Caco-2 (cell line): ENCODE results near the gene MEGF8. TPM values are rescaled to one million over a fixed set of nuclear protein-coding genes. Genes with fewer than 3 reads are reported as not detected.

Experiments
- BruUV-seq: library from RNA; stranded (reverse); fragments of 400-500 nt; replicated peaks from 2 replicates; lab custom pipeline; 2021; lab: Mats Ljungman, UMichigan
- CTCF ChIA-PET: fragments of 300-600 bp; sonication (Branson Sonifier 250); formaldehyde crosslinking; loops from one replicate; lab custom pipeline; 2022; ENCODE audit warnings: antibody characterized with exemption; lab: Charles Lee
- POLR2A ChIA-PET: fragments of 300-600 bp; sonication (Branson Sonifier 250); formaldehyde crosslinking; loops from one replicate; lab custom pipeline; 2022; ENCODE audit warnings: antibody characterized with exemption; lab: Charles Lee
- DNase-seq, 2 experiments: peaks; one replicate each; pipeline versions ENCODE4 v3.0.0 to v3.0.0-alpha.2; 2020 to 2022
- H3K27me3 ChIP-seq: replicated peaks from 2 replicates; pipeline ENCODE4 v1.6.0; 2011; ENCODE audit warnings: low read length; ENCODE audit not compliant: control insufficient read depth, insufficient read depth
- H3K36me3 ChIP-seq: 2 replicates; pipeline ENCODE4 v1.5.1; 2011; ENCODE audit warnings: low read length; ENCODE audit not compliant: control insufficient read depth, insufficient read depth
- H3K4me1 ChIP-seq: fragments of 250-450 bp; sonication (Bioruptor Pico); 2 replicates; pipeline ENCODE4 v1.5.1; 2020; ENCODE audit warnings: mild to moderate bottlenecking
- H3K4me3 ChIP-seq: 2 replicates; pipeline ENCODE4 v1.5.1; 2011; ENCODE audit warnings: low read depth, mild to moderate bottlenecking, control low read depth, low read length
- H3K9me3 ChIP-seq: fragments of 250-450 bp; sonication (Bioruptor Pico); 2 replicates; pipeline ENCODE4 v1.5.1; 2020; ENCODE audit warnings: mild to moderate bottlenecking, moderate library complexity
- H3K27ac Mint-ChIP-seq: one replicate; pipeline ENCODE4 v1.8.0; 2022; ENCODE audit warnings: mixed read lengths; ENCODE audit not compliant: unreplicated experiment
- H3K27me3 Mint-ChIP-seq: one replicate; pipeline ENCODE4 v1.8.0; 2022; ENCODE audit warnings: mixed read lengths; ENCODE audit not compliant: insufficient read depth, unreplicated experiment
- H3K36me3 Mint-ChIP-seq: one replicate; pipeline ENCODE4 v1.8.0; 2022; ENCODE audit warnings: mild to moderate bottlenecking, mixed read lengths; ENCODE audit not compliant: insufficient read depth, unreplicated experiment
- H3K4me1 Mint-ChIP-seq: one replicate; pipeline ENCODE4 v1.8.0; 2022; ENCODE audit warnings: low read depth, mixed read lengths; ENCODE audit not compliant: unreplicated experiment
- H3K4me3 Mint-ChIP-seq: one replicate; pipeline ENCODE4 v1.8.0; 2022; ENCODE audit warnings: mild to moderate bottlenecking, moderate library complexity, mixed read lengths; ENCODE audit not compliant: unreplicated experiment
- H3K9me3 Mint-ChIP-seq: one replicate; pipeline ENCODE4 v1.8.0; 2022; ENCODE audit warnings: mixed read lengths; ENCODE audit not compliant: unreplicated experiment
- intact Hi-C: fragments of 100-400 bp; cut with micrococcal nuclease; formaldehyde crosslinking; loops from one replicate; pipeline ENCODE4 v1.10.0; 2022; ENCODE audit not compliant: unreplicated experiment
- total RNA-seq: library from RNA; stranded (reverse); gene quantifications from 2 replicates; pipeline ENCODE4 v1.2.3, GENCODE V29; 2022
- TF ChIP-seq, protein P1 (sequence below), 2 experiments: fragments of 200-600 bp in 1 of 2; IDR thresholded peaks; 1 replicate in 1 of 2; 2 replicates in 1 of 2; pipeline versions ENCODE4 v1.5.1 to v1.8.0; 2011 to 2022; ENCODE audit warnings: antibody characterized with exemption in 1 of 2, control low read depth in 1 of 2, inconsistent platforms in 1 of 2, low read depth in 1 of 2, low read length in 1 of 2, mild to moderate bottlenecking in 1 of 2, moderate library complexity in 1 of 2; ENCODE audit not compliant: insufficient read depth in 1 of 2, severe bottlenecking in 1 of 2, unreplicated experiment in 1 of 2

The MEGF8 gene
- total RNA-seq, 1 experiment from 2014 or later, result 17.9 TPM

DNA sequence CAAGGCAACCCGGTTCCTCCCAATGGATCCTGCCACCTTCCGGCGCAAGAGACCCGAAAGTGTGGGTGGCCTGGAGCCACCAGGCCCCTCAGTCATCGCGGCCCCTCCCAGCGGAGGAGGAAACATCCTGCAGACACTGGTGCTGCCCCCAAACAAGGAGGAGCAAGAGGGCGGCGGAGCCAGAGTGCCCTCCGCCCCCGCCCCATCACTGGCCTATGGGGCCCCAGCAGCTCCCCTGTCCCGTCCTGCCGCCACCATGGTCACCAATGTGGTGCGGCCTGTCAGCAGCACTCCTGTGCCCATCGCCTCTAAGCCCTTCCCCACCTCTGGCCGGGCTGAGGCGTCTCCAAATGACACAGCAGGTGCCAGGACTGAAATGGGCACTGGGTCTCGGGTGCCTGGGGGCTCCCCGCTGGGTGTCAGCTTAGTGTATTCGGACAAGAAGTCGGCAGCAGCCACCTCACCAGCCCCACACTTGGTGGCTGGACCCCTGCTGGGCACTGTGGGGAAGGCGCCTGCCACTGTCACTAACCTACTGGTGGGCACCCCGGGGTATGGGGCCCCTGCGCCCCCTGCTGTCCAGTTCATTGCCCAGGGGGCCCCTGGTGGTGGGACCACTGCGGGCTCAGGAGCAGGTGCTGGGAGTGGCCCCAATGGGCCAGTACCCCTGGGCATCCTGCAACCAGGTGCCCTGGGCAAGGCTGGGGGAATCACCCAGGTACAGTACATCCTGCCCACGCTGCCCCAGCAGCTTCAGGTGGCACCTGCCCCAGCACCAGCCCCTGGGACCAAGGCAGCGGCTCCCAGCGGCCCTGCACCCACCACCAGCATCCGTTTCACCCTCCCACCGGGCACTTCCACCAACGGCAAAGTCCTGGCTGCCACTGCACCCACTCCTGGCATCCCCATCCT is 34.7 kb upstream of the MEGF8 start:
- POLR2A ChIA-PET, result interaction anchor here (0.7 kb wide), 1 partner anchor 48 kb away, joined by 3 read pairs; no protein-coding TSS in a partner anchor
- H3K27me3 Mint-ChIP-seq, result no peaks in the 10 kb centered on the region
- Histone ChIP-seq H3K9me3 (no peaks in the 10 kb centered on the region), H3K4me3 (no peak overlapping the region), H3K27me3 (no peaks in the 10 kb centered on the region), H3K4me1 (peaks cover 9% of the 10 kb centered on the region; the same call in 1 of the 2 replicates), H3K36me3 (peaks cover 3% of the 10 kb centered on the region)
- TF ChIP-seq, protein P1, sequence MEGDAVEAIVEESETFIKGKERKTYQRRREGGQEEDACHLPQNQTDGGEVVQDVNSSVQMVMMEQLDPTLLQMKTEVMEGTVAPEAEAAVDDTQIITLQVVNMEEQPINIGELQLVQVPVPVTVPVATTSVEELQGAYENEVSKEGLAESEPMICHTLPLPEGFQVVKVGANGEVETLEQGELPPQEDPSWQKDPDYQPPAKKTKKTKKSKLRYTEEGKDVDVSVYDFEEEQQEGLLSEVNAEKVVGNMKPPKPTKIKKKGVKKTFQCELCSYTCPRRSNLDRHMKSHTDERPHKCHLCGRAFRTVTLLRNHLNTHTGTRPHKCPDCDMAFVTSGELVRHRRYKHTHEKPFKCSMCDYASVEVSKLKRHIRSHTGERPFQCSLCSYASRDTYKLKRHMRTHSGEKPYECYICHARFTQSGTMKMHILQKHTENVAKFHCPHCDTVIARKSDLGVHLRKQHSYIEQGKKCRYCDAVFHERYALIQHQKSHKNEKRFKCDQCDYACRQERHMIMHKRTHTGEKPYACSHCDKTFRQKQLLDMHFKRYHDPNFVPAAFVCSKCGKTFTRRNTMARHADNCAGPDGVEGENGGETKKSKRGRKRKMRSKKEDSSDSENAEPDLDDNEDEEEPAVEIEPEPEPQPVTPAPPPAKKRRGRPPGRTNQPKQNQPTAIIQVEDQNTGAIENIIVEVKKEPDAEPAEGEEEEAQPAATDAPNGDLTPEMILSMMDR (IDR thresholded peaks at IDR 0.05; ENCODE audit: insufficient read depth in 1 of 2, low read depth in 1 of 2, low read length in 1 of 2, severe bottlenecking in 1 of 2, unreplicated experiment in 1 of 2), result peak; percentile 80 to 88
- BruUV-seq, result no TSS peak
- intact Hi-C loops, result no loop called here
- CTCF ChIA-PET, result no interaction called here
- H3K4me1 Mint-ChIP-seq, result peaks cover 14% of the 10 kb centered on the region
- peaks cover 45% of the 10 kb centered on the region for H3K36me3 Mint-ChIP-seq
- no peaks in the 10 kb centered on the region for H3K9me3 Mint-ChIP-seq
- H3K4me3 Mint-ChIP-seq, result no peak overlapping the region
- no peak overlapping the region for H3K27ac Mint-ChIP-seq
- DNase-seq, result peak; percentile 64 to 75

DNA sequence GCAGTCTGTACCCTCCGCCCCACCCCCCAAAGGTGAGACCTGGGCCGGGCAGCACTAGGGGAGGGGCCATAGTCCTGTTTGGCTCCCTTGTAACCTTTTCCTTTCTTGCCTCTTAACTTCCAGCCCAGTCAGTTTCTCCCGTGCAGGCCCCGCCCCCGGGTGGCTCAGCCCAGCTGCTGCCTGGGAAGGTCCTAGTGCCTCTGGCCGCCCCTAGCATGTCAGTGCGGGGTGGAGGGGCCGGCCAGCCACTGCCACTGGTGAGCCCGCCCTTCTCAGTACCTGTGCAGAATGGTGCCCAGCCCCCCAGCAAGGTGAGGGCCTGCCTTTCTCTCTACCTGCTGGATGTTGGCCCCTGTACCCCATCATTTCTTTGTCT is 34.0 kb upstream of the MEGF8 start:
- Histone ChIP-seq H3K4me3 (no peak overlapping the region), H3K27me3 (no peaks in the 10 kb centered on the region), H3K9me3 (no peaks in the 10 kb centered on the region), H3K36me3 (peaks cover 3% of the 10 kb centered on the region), H3K4me1 (0 out of 2 replicates have a peak, but pooled peaks cover 6% of the 10 kb centered on the region)
- TF ChIP-seq, protein P1 (IDR thresholded peaks at IDR 0.05; ENCODE audit: insufficient read depth in 1 of 2, low read depth in 1 of 2, low read length in 1 of 2, severe bottlenecking in 1 of 2, unreplicated experiment in 1 of 2), result no peak
- Mint-ChIP-seq H3K9me3 (no peaks in the 10 kb centered on the region), H3K27ac (peak overlapping the region; percentile 5), H3K4me3 (no peak overlapping the region), H3K36me3 (peaks cover 46% of the 10 kb centered on the region), H3K27me3 (no peaks in the 10 kb centered on the region), H3K4me1 (peaks cover 14% of the 10 kb centered on the region)
- ChIA-PET POLR2A (no interaction called here), CTCF (no interaction called here)
- intact Hi-C loops, result no loop called here
- peak in 1 of 2 experiments; percentile 44 for DNase-seq
- BruUV-seq, result no TSS peak

DNA sequence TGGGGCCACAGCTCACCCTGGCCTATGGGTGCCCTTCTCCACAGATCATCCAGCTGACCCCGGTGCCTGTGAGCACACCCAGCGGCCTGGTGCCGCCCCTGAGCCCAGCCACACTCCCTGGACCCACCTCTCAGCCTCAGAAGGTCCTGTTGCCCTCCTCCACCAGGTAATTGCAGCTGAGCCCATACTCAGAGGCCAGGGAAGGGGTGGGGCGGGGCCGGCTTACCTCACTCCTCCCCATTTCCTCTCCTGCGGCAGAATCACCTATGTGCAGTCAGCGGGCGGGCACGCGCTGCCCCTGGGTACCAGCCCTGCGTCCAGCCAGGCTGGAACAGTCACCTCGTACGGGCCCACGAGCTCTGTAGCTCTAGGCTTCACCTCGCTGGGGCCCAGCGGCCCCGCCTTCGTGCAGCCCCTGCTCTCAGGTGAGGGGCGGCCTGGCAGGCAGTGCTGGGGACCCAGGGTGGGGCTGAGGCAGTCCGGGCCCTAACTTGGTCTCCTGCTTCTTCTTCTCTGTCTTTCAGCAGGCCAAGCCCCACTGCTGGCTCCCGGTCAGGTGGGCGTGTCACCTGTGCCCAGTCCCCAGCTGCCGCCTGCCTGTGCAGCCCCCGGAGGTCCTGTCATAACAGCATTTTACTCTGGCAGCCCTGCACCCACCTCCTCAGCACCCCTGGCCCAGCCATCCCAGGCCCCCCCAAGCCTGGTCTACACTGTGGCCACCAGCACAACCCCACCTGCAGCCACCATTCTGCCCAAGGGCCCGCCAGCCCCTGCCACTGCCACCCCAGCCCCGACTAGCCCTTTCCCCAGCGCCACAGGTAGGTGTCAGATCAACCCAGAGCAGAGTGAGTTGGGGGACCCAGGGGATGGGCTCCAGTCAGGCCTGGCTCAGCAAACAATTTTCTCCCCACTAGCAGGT is 33.1 kb upstream of the MEGF8 start:
- Mint-ChIP-seq H3K4me1 (peaks cover 14% of the 10 kb centered on the region), H3K27ac (peak overlapping the region; percentile 5), H3K4me3 (no peak overlapping the region), H3K9me3 (no peaks in the 10 kb centered on the region), H3K27me3 (no peaks in the 10 kb centered on the region), H3K36me3 (peaks cover 49% of the 10 kb centered on the region)
- Histone ChIP-seq H3K27me3 (no peaks in the 10 kb centered on the region), H3K36me3 (peaks cover 6% of the 10 kb centered on the region), H3K4me1 (0 out of 2 replicates have a peak, but pooled peaks cover 6% of the 10 kb centered on the region), H3K9me3 (no peaks in the 10 kb centered on the region), H3K4me3 (no peak overlapping the region)
- POLR2A ChIA-PET, result no interaction called here
- TSS peak; percentile 10 for BruUV-seq
- intact Hi-C loops, result no loop called here
- TF ChIP-seq, protein P1 (IDR thresholded peaks at IDR 0.05; ENCODE audit: insufficient read depth in 1 of 2, low read depth in 1 of 2, low read length in 1 of 2, severe bottlenecking in 1 of 2, unreplicated experiment in 1 of 2), result no peak
- CTCF ChIA-PET, result no interaction called here
- DNase-seq, result no peak
